NCI-H1694 (cell line): ENCODE data around the gene RECQL5.
"Not testable (repeated sequence)": the region's sequence is repeated elsewhere in the genome, so short reads cannot be mapped to it uniquely, and the experiment has no call there.

Experiments
- DNase-seq: peaks from one replicate; lab custom pipeline; 2025; lab: John Stamatoyannopoulos, UW

Gene RECQL5

GRCh38 chr17:75616521-75617122, 50.3 kb downstream of the RECQL5 start:
- DNase-seq = no peak

GRCh38 chr17:75615301-75615700, 51.7 kb downstream of the RECQL5 start:
- no peak for DNase-seq

- DNase-seq = no peak
Observed at GRCh38 chr17:75614556-75615270, 52.2 kb downstream of the RECQL5 start.

- DNase-seq = no peak
Observed at GRCh38 chr17:75614006-75614405, 52.9 kb downstream of the RECQL5 start.

GRCh38 chr17:75612906-75613626, 53.9 kb downstream of the RECQL5 start:
- no peak for DNase-seq

- DNase-seq = no peak
Observed at GRCh38 chr17:75611851-75612429, 55.0 kb downstream of the RECQL5 start.

GRCh38 chr17:75610103-75610984, 56.6 kb downstream of the RECQL5 start:
- DNase-seq = no peak

GRCh38 chr17:75607086-75607485, 59.9 kb downstream of the RECQL5 start:
- DNase-seq = no peak

GRCh38 chr17:75605790-75606189, 61.2 kb downstream of the RECQL5 start:
- no peak for DNase-seq

GRCh38 chr17:75604034-75604695, 62.8 kb downstream of the RECQL5 start:
- DNase-seq = no peak

GRCh38 chr17:75603123-75603522, 63.8 kb downstream of the RECQL5 start:
- no peak for DNase-seq

GRCh38 chr17:75602644-75603043, 64.3 kb downstream of the RECQL5 start:
- no peak for DNase-seq

GRCh38 chr17:75601057-75601987, 65.6 kb downstream of the RECQL5 start:
- peak; percentile 15 for DNase-seq

- no peak for DNase-seq
Observed at GRCh38 chr17:75596320-75597087, 70.5 kb downstream of the RECQL5 start.

- no peak for DNase-seq
Observed at GRCh38 chr17:75595920-75596313, 71.0 kb downstream of the RECQL5 start.

GRCh38 chr17:75595284-75595919, 71.6 kb downstream of the RECQL5 start:
- no peak for DNase-seq

- no peak for DNase-seq
Observed at GRCh38 chr17:75594499-75595283, 72.3 kb downstream of the RECQL5 start.

GRCh38 chr17:75593430-75593829, 73.5 kb downstream of the RECQL5 start:
- DNase-seq = not testable (repeated sequence)
